ENCODE measurements around the gene PML.

The PML gene

DNA sequence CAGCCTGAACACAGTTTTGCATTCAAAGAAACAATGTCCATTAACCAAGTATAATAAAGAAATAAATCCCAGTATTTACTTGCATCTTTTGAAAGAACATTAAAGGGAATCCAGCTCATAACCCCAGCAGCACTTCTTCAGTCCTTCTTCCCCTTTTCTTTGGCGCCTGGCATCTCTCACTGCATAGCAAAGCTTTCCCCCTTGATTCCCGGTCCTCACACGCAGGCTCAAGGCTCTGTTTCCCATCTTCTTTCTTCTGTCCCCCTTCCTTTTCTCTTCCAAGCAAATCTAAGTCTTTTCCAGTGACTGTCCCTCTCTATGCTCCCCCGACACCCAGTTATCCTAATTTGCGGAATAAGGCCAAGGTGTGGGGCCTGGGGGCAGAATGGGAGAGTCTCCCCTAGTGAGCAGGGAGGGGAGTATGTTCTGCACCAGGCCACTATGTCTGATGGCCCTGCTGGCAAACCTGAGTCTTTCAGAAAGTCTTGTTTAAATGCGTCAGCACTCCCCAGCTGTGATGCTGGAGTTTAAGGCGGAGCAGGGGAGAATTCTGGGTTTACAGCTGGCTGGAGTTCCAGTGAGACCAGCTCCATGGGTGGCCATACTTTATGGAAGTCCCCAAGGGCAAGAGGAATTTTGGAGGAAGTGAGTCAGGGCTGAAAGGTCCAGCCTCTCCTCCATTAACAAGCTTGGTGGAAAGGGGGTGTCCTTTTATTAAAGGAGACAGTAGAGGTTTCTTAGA lies 45.8 kb downstream of the PML start:
- Histone ChIP-seq H3K27me3 (replicated peaks; ENCODE audit: insufficient read depth, low read length) (no peaks in the 10 kb centered on the region), H3K4me2 (ENCODE audit: low read depth, low read length) (no peak overlapping the region), H3K27ac (ENCODE audit: low read length) (no peak overlapping the region), H3K9ac (ENCODE audit: low read length) (no peak overlapping the region), H3K9me2 (replicated peaks; ENCODE audit: insufficient read depth, low read length) (no peaks in the 10 kb centered on the region), H3K36me3 (replicated peaks; ENCODE audit: insufficient read depth, low read length) (no peaks in the 10 kb centered on the region), H3F3A (ENCODE audit: insufficient read depth, low read length) (no peaks in the 10 kb centered on the region), H3K4me3 (ENCODE audit: low read length) (no peak overlapping the region), H3K79me2 (ENCODE audit: low read length) (no peaks in the 10 kb centered on the region), H2AFZ (ENCODE audit: low read length) (no peak overlapping the region), H3K9me3 (replicated peaks; ENCODE audit: insufficient read depth, low read length) (no peaks in the 10 kb centered on the region), H4K20me1 (ENCODE audit: insufficient read depth, low read length) (no peaks in the 10 kb centered on the region), H3K4me1 (ENCODE audit: low read length) (no peaks in the 10 kb centered on the region)
- no peak for DNase-seq
- TF ChIP-seq EZH2 (optimal IDR thresholded peaks at IDR 0.05; ENCODE audit: low read depth, low read length) (no peak), EZH2phosphoT487 (IDR thresholded peaks at IDR 0.05; ENCODE audit: low read length) (no peak)
- TF ChIP-seq, protein P1, sequence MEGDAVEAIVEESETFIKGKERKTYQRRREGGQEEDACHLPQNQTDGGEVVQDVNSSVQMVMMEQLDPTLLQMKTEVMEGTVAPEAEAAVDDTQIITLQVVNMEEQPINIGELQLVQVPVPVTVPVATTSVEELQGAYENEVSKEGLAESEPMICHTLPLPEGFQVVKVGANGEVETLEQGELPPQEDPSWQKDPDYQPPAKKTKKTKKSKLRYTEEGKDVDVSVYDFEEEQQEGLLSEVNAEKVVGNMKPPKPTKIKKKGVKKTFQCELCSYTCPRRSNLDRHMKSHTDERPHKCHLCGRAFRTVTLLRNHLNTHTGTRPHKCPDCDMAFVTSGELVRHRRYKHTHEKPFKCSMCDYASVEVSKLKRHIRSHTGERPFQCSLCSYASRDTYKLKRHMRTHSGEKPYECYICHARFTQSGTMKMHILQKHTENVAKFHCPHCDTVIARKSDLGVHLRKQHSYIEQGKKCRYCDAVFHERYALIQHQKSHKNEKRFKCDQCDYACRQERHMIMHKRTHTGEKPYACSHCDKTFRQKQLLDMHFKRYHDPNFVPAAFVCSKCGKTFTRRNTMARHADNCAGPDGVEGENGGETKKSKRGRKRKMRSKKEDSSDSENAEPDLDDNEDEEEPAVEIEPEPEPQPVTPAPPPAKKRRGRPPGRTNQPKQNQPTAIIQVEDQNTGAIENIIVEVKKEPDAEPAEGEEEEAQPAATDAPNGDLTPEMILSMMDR (IDR thresholded peaks at IDR 0.05; ENCODE audit: low read length), result no peak

DNA sequence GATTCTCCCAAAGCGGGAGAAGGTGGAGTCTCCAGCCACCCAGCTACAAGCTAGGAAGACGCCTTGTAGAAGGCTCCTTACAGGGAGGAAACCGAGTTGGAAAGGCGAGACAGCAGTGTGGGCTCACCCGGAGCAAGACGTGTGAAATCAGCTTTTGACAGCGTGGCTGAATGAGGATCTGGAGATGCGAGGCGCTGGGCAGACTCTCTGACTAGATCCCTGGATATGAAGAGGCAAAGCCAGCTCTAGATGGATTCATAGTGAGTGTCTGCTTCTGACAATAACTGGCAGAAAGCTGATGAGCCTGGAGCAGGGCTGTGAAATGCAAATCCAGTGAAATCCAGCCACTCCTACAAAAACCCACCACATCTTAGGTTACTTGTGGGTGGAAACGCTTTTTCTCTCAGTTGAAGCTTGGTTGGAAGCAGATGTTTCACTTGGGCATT lies 46.8 kb downstream of the PML start:
- Histone ChIP-seq H2AFZ (ENCODE audit: low read length) (no peak overlapping the region), H3K9me3 (replicated peaks; ENCODE audit: insufficient read depth, low read length) (no peaks in the 10 kb centered on the region), H3K4me1 (ENCODE audit: low read length) (no peaks in the 10 kb centered on the region), H3K4me3 (ENCODE audit: low read length) (no peak overlapping the region), H3K27me3 (replicated peaks; ENCODE audit: insufficient read depth, low read length) (no peaks in the 10 kb centered on the region), H3K9me2 (replicated peaks; ENCODE audit: insufficient read depth, low read length) (no peaks in the 10 kb centered on the region), H4K20me1 (ENCODE audit: insufficient read depth, low read length) (no peaks in the 10 kb centered on the region), H3K27ac (ENCODE audit: low read length) (no peak overlapping the region), H3K79me2 (ENCODE audit: low read length) (no peaks in the 10 kb centered on the region), H3K4me2 (ENCODE audit: low read depth, low read length) (no peak overlapping the region), H3K9ac (ENCODE audit: low read length) (no peak overlapping the region), H3F3A (ENCODE audit: insufficient read depth, low read length) (no peaks in the 10 kb centered on the region), H3K36me3 (replicated peaks; ENCODE audit: insufficient read depth, low read length) (no peaks in the 10 kb centered on the region)
- DNase-seq, result no peak
- TF ChIP-seq EZH2phosphoT487 (IDR thresholded peaks at IDR 0.05; ENCODE audit: low read length) (no peak), EZH2 (optimal IDR thresholded peaks at IDR 0.05; ENCODE audit: low read depth, low read length) (no peak)
- TF ChIP-seq, protein P1 (IDR thresholded peaks at IDR 0.05; ENCODE audit: low read length), result no peak

- Histone ChIP-seq H3K27ac (ENCODE audit: low read length) (no peak overlapping the region), H3K79me2 (ENCODE audit: low read length) (no peaks in the 10 kb centered on the region), H2AFZ (ENCODE audit: low read length) (no peak overlapping the region), H3K36me3 (replicated peaks; ENCODE audit: insufficient read depth, low read length) (no peaks in the 10 kb centered on the region), H3F3A (ENCODE audit: insufficient read depth, low read length) (no peaks in the 10 kb centered on the region), H3K9me3 (replicated peaks; ENCODE audit: insufficient read depth, low read length) (no peaks in the 10 kb centered on the region), H4K20me1 (ENCODE audit: insufficient read depth, low read length) (no peaks in the 10 kb centered on the region), H3K9me2 (replicated peaks; ENCODE audit: insufficient read depth, low read length) (no peaks in the 10 kb centered on the region), H3K4me1 (ENCODE audit: low read length) (no peaks in the 10 kb centered on the region), H3K27me3 (replicated peaks; ENCODE audit: insufficient read depth, low read length) (no peaks in the 10 kb centered on the region), H3K4me3 (ENCODE audit: low read length) (no peak overlapping the region), H3K4me2 (ENCODE audit: low read depth, low read length) (no peak overlapping the region), H3K9ac (ENCODE audit: low read length) (no peak overlapping the region)
- DNase-seq, result no peak
- no peak for TF ChIP-seq EZH2 (optimal IDR thresholded peaks at IDR 0.05; ENCODE audit: low read depth, low read length)
- no peak for TF ChIP-seq EZH2phosphoT487 (IDR thresholded peaks at IDR 0.05; ENCODE audit: low read length)
- TF ChIP-seq, protein P1 (IDR thresholded peaks at IDR 0.05; ENCODE audit: low read length), result no peak
These were observed 47.4 kb downstream of the PML start for GRCh38 chr15:74041777-74042435.
